Epithelial cell of proximal tubule (primary cell): ENCODE results near the gene CALCOCO1. TPM values are rescaled to one million over a fixed set of nuclear protein-coding genes. Genes with fewer than 3 reads are reported as not detected.
"Not testable (repeated sequence)": the region's sequence is repeated elsewhere in the genome, so short reads cannot be mapped to it uniquely, and the experiment has no call there.

Source experiments
- DNase-seq: peaks from one replicate; pipeline ENCODE4 v3.0.0-alpha.2; 2011; ENCODE audit warnings: low read depth
- H3K4me3 ChIP-seq: 2 replicates; pipeline ENCODE4 v1.5.1; 2011; ENCODE audit warnings: low read depth, mild to moderate bottlenecking, low read length
- CTCF ChIP-seq: conservative IDR thresholded peaks from 2 replicates; pipeline ENCODE4 v1.5.1; 2012; ENCODE audit warnings: low read depth, mild to moderate bottlenecking, low read length
- total RNA-seq: library from RNA; depleted of rRNA; stranded (reverse); fragments of >200 nt; gene quantifications from 2 replicates; pipeline ENCODE4 v1.2.3, GENCODE V29; 2015

Gene CALCOCO1
- total RNA-seq, 1 donor from 2014 or later = 41.2 TPM

- no peak for TF ChIP-seq CTCF
- no peak for DNase-seq
- no peak overlapping the region for H3K4me3 ChIP-seq
Observed at GRCh38 chr12:53694756-53695151, 32.5 kb downstream of the CALCOCO1 start.

- no peak for DNase-seq
- no peak overlapping the region for H3K4me3 ChIP-seq
- TF ChIP-seq CTCF = no peak
Observed at GRCh38 chr12:53688134-53688533, 39.1 kb downstream of the CALCOCO1 start.

GRCh38 chr12:53686436-53686835, 40.8 kb downstream of the CALCOCO1 start:
- H3K4me3 ChIP-seq = no peak overlapping the region
- no peak for DNase-seq
- TF ChIP-seq CTCF = no peak

- DNase-seq = no peak
- H3K4me3 ChIP-seq = no peak overlapping the region
- no peak for TF ChIP-seq CTCF
Observed at GRCh38 chr12:53684654-53685220, 42.5 kb downstream of the CALCOCO1 start.

GRCh38 chr12:53683983-53684382, 43.3 kb downstream of the CALCOCO1 start:
- no peak overlapping the region for H3K4me3 ChIP-seq
- no peak for TF ChIP-seq CTCF
- no peak for DNase-seq

- no peak for TF ChIP-seq CTCF
- no peak overlapping the region for H3K4me3 ChIP-seq
- no peak for DNase-seq
Observed at GRCh38 chr12:53683494-53683893, 43.8 kb downstream of the CALCOCO1 start.

- DNase-seq, H3K4me3 ChIP-seq: not testable (repeated sequence)
Observed at GRCh38 chr12:53680061-53680460, 47.2 kb downstream of the CALCOCO1 start.
